NCI-H2171 treated with DMSO at 0.1 percent for 48 hours (cell line): ENCODE results near the gene THUMPD1.
"Not testable (repeated sequence)": the region's sequence is repeated elsewhere in the genome, so short reads cannot be mapped to it uniquely, and the experiment has no call there.

Experiments
- DNase-seq: peaks from one replicate; lab custom pipeline; 2025; lab: John Stamatoyannopoulos, UW

Gene THUMPD1

GRCh38 chr16:20747030-20747816, 5.6 kb upstream of the THUMPD1 start:
- DNase-seq = no peak

DNA sequence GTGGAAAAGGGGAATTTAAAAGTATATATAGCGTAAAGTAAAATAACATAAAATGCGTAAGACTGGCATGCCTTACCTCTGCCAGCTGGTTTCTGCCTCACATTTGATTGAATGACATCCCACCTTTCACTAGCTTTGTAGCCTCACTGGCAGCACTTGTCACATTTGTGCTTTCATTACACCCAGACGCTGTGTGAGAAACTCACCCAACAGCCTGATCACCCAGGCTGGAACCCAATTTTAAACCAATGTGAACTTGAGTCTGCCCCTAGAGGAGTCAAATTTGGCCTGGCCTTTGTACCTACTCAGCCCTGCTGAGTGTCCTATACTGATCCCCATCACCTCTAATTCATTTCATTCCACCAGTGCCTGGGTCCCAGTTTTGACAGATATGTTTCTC, 4.8 kb upstream of the THUMPD1 start:
- DNase-seq = no peak

- DNase-seq = no peak
Observed at GRCh38 chr16:20744922-20745440, 3.4 kb upstream of the THUMPD1 start.

- no peak for DNase-seq
Observed at GRCh38 chr16:20743591-20743990, 2.0 kb upstream of the THUMPD1 start.

- DNase-seq = peak; percentile 71
Observed at GRCh38 chr16:20740901-20741521, 607 bp downstream of the THUMPD1 start.

DNA sequence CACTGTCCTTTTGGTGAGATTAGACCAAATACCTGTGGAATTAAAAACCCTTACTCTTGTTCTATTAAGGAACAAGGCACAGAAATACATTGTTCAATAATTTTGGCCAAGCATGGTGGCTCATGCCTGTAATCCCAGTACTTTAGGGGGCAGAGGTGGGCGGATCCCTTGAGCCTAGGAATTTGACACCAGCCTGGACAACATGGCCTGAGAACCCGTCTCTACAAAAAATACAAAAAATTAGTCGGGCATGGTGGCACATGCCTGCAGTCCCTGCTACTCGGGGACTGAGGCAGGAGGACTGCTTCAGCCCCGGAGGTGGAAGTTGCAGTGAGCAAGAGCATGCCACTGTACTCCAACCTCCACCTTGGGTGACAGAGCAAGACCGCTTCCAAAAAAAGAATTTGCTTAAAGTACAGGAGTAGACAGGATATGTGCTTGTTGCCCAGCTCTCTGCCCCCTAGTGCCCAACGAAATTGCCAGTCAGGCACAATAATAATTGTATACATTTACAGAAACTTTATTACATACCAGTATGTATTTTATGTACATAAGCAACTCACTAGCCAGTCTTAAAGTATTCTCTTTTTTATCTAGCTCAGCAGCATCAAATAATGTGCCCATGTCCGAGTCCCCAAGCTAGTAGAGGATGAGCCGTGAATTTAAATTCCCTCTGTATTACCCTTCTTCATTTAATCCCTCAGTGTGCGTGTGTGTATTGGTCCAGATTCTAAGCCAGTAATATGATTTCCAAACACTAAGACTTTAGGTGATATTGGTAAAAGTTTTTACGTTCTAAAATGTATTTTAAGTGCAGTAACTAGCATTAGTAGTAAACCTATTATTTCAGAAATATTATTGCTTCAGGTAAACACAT, 1.4 kb downstream of the THUMPD1 start:
- no peak for DNase-seq

DNA sequence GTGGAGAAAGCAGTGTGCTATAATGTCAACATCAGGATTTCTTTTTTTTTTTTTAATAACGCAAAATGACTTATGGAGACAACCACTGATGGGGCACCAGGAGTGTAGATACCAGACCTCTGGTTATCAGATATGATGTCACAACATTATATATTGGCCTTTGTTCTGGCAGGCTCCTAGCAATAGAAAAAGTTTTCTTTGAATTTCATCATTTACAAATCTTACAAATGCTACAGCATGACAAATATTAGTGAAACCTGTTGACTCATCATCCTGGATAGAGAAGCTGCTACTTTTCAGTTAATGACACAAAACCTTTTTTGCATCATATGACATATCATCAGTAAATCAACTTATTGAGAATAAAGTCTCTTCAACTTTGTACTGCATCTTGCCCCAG, 6.1 kb downstream of the THUMPD1 start:
- no peak for DNase-seq

- DNase-seq = no peak
Observed at GRCh38 chr16:20734782-20735181, 6.8 kb downstream of the THUMPD1 start.

GRCh38 chr16:20734056-20734455, 7.6 kb downstream of the THUMPD1 start:
- no peak for DNase-seq

DNA sequence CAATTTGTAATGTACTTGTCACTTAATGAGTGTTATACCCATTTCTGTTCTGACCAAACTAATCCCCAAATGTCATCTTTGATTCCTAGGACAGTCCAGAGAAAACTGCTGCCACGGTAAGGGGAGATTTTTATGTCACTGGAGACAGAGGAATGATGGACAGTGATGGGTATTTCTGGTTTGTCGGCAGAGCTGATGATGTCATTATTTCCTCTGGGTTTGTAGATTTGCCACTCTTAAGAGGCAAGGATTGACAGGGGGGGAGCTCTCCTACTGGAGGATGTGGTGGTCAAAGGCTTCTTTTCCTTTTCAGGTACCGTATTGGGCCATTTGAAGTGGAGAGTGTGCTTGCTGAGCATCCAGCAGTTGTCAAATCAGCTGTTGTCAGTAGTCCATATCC, 12.5 kb downstream of the THUMPD1 start:
- no peak for DNase-seq

DNA sequence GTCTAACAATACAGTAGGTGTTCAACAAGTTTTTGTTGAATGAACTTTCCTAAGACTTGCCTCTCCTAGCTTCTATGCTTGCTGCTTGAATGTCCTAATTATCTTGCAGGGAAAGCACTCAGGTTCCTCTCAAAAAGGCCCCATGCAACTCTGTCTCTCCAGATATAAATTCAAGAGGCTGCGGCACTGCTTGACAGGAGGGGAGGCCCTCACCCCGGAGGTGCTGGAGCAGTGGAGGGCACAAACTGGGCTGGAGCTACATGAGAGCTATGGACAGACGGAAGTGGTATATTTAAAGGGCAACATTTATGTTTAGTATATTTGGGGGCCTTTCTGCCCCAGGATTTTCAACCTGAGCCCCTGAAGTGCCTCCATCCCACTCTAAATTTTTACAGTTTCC, 14.4 kb downstream of the THUMPD1 start:
- no peak for DNase-seq

DNA sequence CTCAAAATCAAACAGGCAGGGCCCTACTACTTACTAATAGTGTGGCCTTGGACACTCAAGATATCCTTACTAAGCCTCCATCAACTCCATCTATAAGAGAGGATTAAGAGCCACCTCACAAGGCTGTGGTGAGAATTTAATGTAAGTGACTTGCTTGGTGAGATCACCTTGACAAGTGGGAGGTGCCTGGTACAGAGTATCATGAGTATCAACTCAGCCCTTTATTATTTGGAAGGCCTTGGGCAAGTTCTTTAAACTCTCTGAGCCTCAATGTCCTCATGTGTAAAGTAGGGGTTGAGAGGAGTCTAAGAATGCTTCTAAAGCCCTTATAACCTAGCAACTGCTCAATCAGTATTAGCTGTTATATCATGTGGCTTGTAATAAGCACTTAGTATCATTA, 15.0 kb downstream of the THUMPD1 start:
- no peak for DNase-seq

DNA sequence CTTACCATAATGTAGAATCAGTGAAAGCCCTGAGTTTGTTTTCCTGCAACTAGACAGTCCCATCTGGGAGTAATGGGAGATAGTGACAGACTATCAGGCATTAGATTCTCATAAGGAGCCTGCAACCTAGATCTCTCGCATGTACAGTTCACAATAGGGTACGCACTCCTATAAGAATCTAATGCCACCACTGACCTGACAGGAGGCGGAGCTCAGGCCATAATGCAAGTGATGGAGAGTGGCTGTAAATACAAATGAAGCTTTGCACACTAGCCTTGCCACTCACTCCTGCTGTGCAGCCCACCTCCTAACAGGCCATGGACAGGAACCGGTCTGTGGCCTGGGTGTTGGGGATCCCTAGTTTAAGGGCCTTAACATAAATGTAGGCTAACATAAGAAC, 21.4 kb downstream of the THUMPD1 start:
- no peak for DNase-seq

DNA sequence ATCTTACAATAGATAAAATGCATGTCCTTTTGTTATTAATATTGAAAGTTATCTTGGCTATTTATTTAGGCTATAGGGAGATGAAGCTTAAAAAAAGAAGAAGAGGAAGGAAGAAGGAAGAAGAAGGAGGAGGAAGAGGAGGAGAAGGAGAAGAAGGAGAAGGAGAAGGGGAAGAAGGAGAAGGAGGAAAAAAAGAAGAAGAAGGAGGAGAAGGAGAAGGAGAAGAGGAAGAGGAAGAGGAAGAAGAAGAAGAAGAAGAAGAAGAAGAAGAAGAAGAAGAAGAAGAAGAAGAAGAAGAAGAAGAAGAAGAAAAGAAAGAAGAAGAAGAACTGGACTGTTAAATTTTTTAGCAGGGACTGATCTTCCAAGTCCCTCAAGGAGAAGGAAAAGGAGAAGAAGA, 23.9 kb downstream of the THUMPD1 start:
- DNase-seq = not testable (repeated sequence)

DNA sequence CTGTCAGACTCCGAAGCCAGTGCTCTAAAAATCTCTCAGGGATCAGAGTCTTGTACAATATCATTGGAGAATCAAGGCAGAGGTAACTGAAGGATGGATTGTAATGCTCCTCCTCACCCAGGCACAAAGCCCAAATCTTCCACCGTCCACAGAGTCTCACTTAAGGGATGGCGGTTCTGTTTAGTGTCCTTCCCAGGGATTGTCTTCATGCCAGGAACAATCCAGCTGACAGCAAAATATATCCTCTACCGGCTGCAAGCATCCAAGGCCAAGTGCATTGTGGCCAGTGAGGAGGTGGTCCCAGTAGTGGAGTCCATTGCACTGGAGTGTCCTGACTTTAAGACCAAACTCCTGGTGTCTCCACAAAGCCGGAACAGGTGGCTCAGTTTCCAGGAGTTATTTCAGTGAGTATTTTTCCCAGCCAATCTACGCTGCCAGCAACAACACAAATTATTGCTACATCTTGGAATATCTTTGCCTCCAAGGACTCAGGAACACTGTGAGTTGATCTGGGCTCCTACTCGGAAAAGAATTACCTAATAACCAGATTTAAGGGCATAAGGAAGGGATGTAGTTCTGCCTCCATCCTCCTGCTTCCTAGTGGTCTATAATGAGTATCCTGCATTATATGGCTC, 30.2 kb downstream of the THUMPD1 start:
- no peak for DNase-seq

GRCh38 chr16:20708129-20708528, 33.5 kb downstream of the THUMPD1 start:
- peak; percentile 1 for DNase-seq

GRCh38 chr16:20707461-20707860, 34.2 kb downstream of the THUMPD1 start:
- DNase-seq = no peak

DNA sequence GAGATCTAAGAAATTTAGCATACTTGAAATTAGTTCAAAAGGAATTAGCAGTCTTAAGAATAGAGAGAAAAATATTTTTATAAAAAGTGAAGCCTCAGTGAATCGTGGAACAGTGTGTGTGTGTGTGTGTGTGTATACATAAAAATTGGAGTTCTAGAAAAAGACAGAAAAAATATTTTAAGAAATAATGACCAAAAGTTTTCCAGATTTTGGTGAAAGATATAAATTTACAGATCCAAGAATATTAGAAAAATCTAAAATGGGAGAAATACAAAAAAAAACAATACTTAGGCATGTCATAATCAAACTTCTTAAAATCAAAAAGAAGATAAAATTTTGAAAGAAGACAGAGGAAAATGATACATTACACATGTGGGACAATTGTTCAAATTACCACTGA, 35.6 kb downstream of the THUMPD1 start:
- not testable (repeated sequence) for DNase-seq

- no peak for DNase-seq
Observed at GRCh38 chr16:20704281-20704680, 37.3 kb downstream of the THUMPD1 start.

- DNase-seq = not testable (repeated sequence)
Observed at GRCh38 chr16:20701692-20702091, 39.9 kb downstream of the THUMPD1 start.

- no peak for DNase-seq
Observed at GRCh38 chr16:20696618-20697017, 45.0 kb downstream of the THUMPD1 start.

- no peak for DNase-seq
Observed at GRCh38 chr16:20695024-20695423, 46.6 kb downstream of the THUMPD1 start.
